ENCODE data around the gene GPR146. TPM values are rescaled to one million over a fixed set of nuclear protein-coding genes. Genes with fewer than 3 reads are reported as not detected.

The GPR146 gene
- total and polyA plus RNA-seq, 9 of the 15 experiments (the other 6 are each of a cell fraction or from before 2014, with no cell fraction given): 0.22 to 3.6 (median 0.64) TPM; not detected in 2

GRCh38 chr7:1008733-1009363 lies 35.5 kb upstream of the GPR146 start:
- no peak for ATAC-seq
- POLR2A ChIA-PET: no interaction called here
- H3K27me3 ChIP-seq (ENCODE audit: control insufficient read depth in 2 of 2, insufficient read depth in 2 of 2, low read length in 2 of 2): no peaks in the 10 kb centered on the region

More at GRCh38 chr7:1008733-1009363, 35.5 kb upstream of the GPR146 start:
- H3K4me3 ChIP-seq: no peak overlapping the region
- no peak overlapping the region for H3K4me2 ChIP-seq (ENCODE audit: insufficient read depth, low read length)
- no peak overlapping the region for H3K27ac ChIP-seq (ENCODE audit: extremely low read depth, low read depth, low read length)
- no peaks in the 10 kb centered on the region for H3K9me1 ChIP-seq (ENCODE audit: control insufficient read depth, insufficient read depth, low read length)
- no peaks in the 10 kb centered on the region for H3K9me3 ChIP-seq (replicated peaks; ENCODE audit: control insufficient read depth, insufficient read depth, low read depth, low read length)
- no peak for DNase-seq (ENCODE audit: extremely low read depth in 1 of 4, low spot score in 3 of 4)
- no TSS peak for BruUV-seq (replicated peaks)
- CTCF ChIA-PET (ENCODE audit: low intra/inter-chr PET ratio): no interaction called here
- peaks cover 11% of the 10 kb centered on the region for H3K79me2 ChIP-seq (ENCODE audit: control insufficient read depth, insufficient read depth, low read length)
- no peak for FAIRE-seq
- WGBS (ENCODE audit: insufficient coverage, low coverage, missing lambda C conversion rate): 98% methylated on average over 27 of the region's 37 CpGs
- peaks cover 19% of the 10 kb centered on the region; the same call in 2 of the 3 replicates for H3K36me3 ChIP-seq (ENCODE audit: control insufficient read depth, insufficient read depth, low read length)
- in situ Hi-C loops (cut with MboI): no loop called here
- TF ChIP-seq ZNF785 (CRISPR knock-in tag; IDR thresholded peaks at IDR 0.05): no peak
- TF ChIP-seq ZBTB11 (CRISPR knock-in tag; IDR thresholded peaks at IDR 0.05): 0 out of 6 replicates have a peak, but pooled peaks of 1 of the 3 experiments have one; percentile 34
- TF ChIP-seq KAT7 (CRISPR knock-in tag; IDR thresholded peaks at IDR 0.05; ENCODE audit: borderline replicate concordance): no peak
- TF ChIP-seq NFIX (CRISPR knock-in tag; IDR thresholded peaks at IDR 0.05; ENCODE audit: low read depth): no peak
- TF ChIP-seq RBM22 (IDR thresholded peaks at IDR 0.05; ENCODE audit: low read depth, low read length, poor library complexity, severe bottlenecking): peak; percentile 24
- peak; percentile 29; the same call in 1 of the 2 replicates for TF ChIP-seq POLR2G (IDR thresholded peaks at IDR 0.05; ENCODE audit: low read depth, low read length)
- TF ChIP-seq KDM1A (IDR thresholded peaks at IDR 0.05): peak in 1 of 2 experiments; percentile 85; a peak in 2 of 4 replicates
- peaks cover 0 to 65% of the 10 kb centered on the region in 2 experiments; a peak in 2 of 5 replicates for H3K4me1 ChIP-seq (replicated peaks in 1 of 2; ENCODE audit: control insufficient read depth in 2 of 2, insufficient read depth in 2 of 2, low read length in 2 of 2)
- H3K9ac ChIP-seq (ENCODE audit: insufficient read depth in 1 of 2, low read depth in 2 of 2, low read length in 2 of 2): no peak overlapping the region
- peaks cover 2% of the 10 kb centered on the region for H4K20me1 ChIP-seq (replicated peaks; ENCODE audit: control insufficient read depth, insufficient read depth, low read length)
- H2AFZ ChIP-seq (ENCODE audit: low read depth, low read length): no peak overlapping the region
- intact Hi-C loops (cut with micrococcal nuclease): no loop called here
